KOPT-K1 (cell line): ENCODE measurements around the gene TRIM62.

Experiments used
- H3K27ac ChIP-seq: fragments of 200-600 bp; sonication (generic); 2 replicates; pipeline ENCODE4 v1.5.1; 2016; ENCODE audit warnings: antibody characterized with exemption, mild to moderate bottlenecking, low read depth, low read length; ENCODE audit not compliant: poor library complexity, severe bottlenecking
- H3K36me3 ChIP-seq: fragments of 200-600 bp; sonication (generic); 2 replicates; pipeline ENCODE4 v1.5.1; 2017; ENCODE audit warnings: antibody characterized with exemption, mild to moderate bottlenecking, low read length, moderate library complexity; ENCODE audit not compliant: insufficient read depth
- H3K9me3 ChIP-seq: fragments of 200-600 bp; sonication (generic); 2 replicates; pipeline ENCODE4 v1.5.1; 2017; ENCODE audit warnings: antibody characterized with exemption, low read length, mild to moderate bottlenecking; ENCODE audit not compliant: insufficient read depth, poor library complexity, severe bottlenecking

Gene TRIM62

GRCh38 chr1:33096363-33097005 is 85.4 kb downstream of the TRIM62 start:
- Histone ChIP-seq H3K9me3 (no peaks in the 10 kb centered on the region), H3K36me3 (no peaks in the 10 kb centered on the region), H3K27ac (peak overlapping the region; percentile 99)
